Stimulated activated CD4-positive, alpha-beta T cell treated with anti-CD3 and anti-CD28 coated beads, Interleukin-4, amount 100 ng/mL, for 4 hours (primary cell): ENCODE data around the gene BNIP2.

Source experiments
- DNase-seq, 2 experiments: peaks; one replicate each; pipeline ENCODE4 v3.0.0-alpha.2; 2020

The BNIP2 gene

DNA sequence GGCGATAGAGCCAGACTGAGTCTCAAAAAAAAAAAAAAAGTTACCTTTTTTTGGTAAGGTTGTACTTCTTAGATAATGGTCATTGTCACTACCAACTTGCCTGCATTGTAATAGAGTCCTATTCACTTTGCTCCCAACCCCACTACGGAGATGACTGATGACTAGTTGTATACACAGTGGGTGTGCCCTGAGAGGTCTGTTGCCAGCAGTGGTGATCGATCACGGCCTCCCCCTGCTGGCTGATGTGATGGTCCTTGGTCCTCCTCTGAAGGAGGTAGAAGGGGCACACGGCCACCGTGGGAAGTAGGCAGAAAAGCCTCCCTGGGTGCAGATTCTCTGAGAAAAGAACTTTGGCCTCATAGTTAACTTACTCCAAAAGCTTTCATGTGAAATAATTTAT is 66.8 kb downstream of the BNIP2 start:
- DNase-seq, result peak; percentile 13 to 18

- DNase-seq, result no peak
Observed at GRCh38 chr15:59618406-59618805, 70.7 kb downstream of the BNIP2 start.

- no peak for DNase-seq
Observed at GRCh38 chr15:59616379-59616778, 72.7 kb downstream of the BNIP2 start.

- no peak for DNase-seq
Observed at GRCh38 chr15:59615661-59616060, 73.5 kb downstream of the BNIP2 start.

DNA sequence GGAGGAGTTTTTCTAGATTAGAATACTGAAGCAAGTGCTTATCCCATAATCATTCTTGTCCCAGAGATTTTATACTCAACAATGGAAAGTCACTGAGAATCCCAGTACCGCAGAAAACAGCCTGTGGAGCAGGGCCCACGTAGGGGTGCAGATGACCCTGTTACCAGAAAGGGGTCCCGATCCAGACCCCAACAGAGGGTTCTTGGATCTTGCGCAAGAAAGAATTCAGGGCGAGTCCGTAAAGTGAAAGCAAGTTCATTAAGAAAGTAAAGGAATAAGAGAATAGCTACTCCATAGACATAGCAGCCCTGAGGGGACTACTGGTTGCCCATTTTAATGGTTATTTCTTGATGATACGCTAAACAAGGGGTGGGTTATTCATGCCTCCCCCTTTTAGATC is 75.0 kb downstream of the BNIP2 start:
- DNase-seq, result no peak

DNA sequence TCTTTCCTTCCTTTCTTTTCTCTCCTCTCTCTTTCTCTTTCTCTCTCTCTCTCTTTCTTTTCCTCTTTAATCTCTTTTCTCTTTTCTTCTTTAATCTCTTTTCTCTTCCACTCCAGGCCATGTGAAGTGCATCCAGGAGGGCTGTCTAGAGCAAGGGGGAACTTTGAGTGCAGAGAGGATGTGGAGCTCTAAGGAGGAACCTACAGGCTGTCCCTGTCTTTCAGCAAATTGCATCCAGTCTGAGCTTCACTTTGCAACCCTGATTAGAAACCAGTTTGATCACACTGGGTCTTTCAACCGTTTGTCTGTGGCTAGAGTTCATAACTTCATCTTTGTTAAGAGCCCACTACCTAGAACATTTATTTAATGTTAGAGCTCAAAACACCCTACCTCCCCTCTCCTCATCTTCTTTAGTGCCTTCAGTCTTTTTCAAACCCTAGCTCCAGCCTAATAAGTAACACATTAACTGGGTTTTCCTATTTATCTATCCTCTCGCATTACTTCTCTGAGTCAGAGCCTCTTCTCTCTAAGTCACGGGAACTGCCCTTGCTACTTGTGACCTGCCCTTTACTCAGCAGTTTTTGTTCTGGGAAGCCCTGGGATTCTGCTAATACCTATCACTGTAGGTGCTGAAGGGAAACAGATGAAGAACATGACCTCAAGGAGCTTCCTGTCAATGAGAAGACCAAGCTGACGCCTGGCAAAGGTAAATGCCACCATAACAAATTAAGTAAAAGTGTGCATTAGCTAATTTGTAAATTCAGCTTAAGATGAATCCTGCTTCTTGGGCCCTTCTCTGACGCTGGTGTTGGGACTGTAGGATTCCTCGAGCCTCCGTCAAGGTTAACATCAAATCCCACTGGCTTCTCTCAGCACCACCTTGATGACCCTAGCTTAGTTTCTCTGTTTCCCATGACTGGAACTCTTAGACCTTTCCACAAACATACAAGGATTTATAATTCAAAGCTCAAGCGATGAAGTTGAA is 77.6 kb downstream of the BNIP2 start, which contains the start of gene GCNT3:
Gene GCNT3, plus strand, starts transcription at position 508 of the 985 bp plus-strand sequence. CDS start 6,456 bp downstream, outside the sequence.
- no peak for DNase-seq

GRCh38 chr15:59609730-59610712 is 79.1 kb downstream of the BNIP2 start:
- no peak for DNase-seq
